Amniotic epithelial cell (primary cell): Measurements from ENCODE around the gene GNAI2.

Source experiments
- DNase-seq: peaks from one replicate; pipeline ENCODE4 v3.0.0-alpha.2; 2010; ENCODE audit warnings: low read depth

Gene GNAI2

DNA sequence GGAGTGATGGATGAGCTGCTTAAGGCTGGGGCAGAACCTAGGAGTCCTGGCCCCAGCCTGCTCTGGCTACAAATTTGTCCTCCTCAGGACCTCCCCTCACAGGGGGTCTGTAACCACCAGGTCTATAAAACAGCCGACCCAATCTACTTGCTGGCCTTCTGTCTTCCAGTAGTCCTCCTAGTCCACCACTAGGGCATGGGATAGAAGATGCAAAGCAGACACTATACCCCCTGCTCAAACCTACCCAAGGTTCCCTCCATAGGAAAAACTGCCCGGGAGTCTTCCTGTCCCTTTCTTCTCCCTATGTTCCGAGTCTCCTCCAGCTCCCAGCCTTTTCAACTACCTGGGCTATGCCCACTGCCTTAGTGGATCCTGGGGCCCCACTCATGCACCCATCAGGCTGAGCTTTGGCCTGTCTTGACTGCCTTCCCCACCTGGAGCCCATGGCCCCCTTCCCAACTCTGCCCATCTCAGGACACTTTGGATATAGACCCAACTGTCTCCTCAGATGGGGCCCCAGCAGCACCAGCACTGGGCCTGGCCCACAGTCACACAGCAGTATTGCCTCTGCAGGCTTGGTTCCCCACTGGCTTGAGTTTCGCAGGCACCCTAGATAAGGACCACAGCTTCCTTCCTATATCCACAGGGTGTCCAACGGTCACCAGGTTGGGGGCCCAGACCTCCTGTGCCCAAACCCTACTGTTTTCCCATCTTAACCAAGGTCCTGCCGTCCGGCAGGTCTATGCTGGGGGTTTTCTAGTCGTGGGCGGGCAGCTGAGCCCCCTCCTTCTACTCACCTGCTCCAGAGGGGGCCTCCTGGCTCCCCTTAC lies 62.1 kb downstream of the GNAI2 start:
- DNase-seq = no peak

GRCh38 chr3:50298836-50299637 lies 63.0 kb downstream of the GNAI2 start, which contains the start of the genes HYAL3 and NAA80:
Gene HYAL3, minus strand, starts transcription at chr3:50299405. Its CDS starts 3,803 bp downstream, at chr3:50295602.
Gene NAA80, minus strand, starts transcription at chr3:50299405. Its CDS starts 1,942 bp downstream, at chr3:50297463.
- DNase-seq = peak; percentile 99

DNA sequence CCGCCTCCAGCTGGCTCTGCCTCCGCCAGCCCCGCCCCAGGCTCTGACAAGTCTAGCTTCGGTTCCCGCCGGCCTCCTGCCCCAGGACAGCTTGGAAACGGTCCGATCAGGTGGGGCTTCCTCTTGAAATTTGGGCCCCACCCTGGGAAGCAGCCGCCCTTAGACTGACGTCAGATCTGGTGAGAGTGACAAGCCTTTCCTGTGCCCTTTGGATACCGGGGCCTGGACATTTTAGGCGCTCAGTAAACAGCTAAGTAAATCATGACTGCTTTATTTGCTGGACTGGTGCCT lies 63.6 kb downstream of the GNAI2 start:
- DNase-seq = no peak

GRCh38 chr3:50299929-50300680 lies 64.1 kb downstream of the GNAI2 start:
- DNase-seq = peak; percentile 64

DNA sequence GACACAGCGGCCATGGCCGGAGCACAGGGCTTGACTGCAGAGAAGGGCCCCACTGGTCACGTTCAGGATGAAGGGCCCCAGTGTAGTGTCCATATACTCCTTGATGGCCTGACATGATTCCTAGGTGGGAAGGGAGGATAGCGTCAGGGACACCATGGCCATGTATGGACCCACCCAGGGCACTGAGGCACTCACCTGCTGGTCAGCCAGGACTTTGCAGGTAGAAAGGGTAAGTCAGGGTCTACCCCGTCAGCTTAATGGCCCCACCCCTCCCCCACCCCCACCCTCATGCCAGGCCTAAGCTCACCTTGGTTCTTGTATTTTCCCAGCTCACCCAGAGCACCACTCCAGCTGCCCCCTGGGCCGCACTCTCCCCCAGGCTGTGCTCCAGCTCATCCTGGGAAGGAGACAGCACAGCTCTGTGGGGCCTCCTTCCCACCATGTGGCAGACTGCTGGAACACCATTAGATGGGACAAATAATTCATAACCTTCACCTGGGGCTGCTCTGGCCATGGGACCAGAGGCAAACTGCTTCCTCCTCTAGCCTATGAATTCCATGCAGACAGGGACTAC lies 64.8 kb downstream of the GNAI2 start:
- DNase-seq = no peak

DNA sequence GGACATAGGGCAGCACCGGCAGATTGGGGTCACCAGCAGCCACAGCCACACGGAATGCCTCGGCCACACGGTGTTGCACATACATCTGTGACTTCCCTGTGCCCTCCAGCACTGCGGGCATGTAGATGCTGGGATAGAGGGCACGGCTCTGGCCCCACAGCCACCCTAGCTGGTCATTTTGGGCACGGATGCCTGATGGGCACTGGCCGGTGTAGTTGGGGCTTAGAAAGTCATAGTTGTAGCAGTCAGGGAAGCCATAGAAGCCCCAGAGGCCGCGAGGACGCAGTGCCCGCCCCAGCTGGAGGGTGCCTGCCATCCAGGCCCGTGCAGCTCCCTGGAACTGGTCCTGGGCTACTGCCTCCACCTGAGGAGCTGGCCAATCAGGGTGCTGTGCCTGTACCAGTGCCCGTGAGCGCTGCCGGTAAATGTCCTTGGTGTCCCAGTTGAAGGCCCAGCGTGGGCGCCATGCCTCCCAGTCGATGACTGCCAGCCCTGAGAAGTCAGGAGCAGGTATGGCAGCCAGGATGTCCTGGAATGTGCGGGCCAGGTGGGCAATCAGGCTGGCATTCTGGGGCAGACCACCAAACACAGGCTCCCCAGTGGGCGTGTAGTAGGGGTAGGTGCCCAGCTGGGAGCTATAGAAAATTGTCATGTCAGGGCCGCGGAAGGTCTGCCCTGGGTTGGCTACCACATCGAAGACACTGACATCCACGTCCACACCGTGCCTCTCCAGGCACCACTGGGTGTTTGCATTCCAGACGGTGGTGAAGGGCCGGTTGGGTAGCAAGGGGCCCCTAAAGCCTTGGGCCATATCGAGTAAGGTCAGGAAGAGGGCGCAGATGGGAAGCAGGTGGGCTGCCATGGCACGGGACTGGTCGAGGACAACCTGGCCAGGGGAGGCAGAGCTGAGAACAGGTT lies 66.3 kb downstream of the GNAI2 start:
- no peak for DNase-seq

DNA sequence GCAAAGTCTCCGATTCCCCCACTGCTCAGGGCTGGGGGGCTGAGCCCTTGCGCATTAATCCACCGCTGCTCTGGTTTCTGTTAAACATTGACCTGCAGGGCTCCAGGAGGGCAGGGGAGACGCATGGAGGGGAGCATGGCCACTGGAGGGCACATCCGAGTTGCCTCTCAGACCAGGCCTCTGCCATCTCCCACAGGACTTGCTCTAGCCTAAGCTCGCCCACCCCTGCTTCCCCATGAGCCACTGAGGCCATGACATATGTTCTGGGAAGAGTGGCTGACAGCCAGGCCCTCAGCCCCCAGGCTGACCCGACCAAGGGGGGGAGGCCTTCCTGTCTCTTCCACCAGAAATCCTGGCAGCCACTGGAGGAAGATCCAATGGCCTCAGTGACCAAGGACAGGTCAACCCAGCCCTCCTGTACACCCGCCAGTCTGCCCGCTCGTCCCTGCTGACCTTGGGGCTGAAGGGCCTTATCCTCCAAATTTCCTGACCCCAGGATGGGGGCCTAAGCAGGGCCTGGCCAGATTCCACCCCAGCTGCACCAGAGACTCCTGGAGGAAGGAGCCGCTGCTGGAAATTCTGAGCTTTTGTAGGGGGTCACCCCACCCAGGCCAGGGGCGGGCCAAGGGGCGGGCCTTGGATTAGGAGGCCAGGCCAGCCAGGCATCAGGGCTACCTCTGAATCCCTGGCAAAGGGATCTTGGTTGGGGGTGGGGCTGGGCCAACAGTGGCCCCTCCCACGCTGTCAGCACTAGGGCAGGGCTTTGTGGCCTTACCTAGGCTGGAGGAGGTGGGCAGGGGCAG lies 67.2 kb downstream of the GNAI2 start, which contains the start of gene HYAL1:
HYAL1 (minus strand) TSS at position 562 of the 803 bp plus-strand sequence. CDS start 618 bp downstream, outside the sequence.
- peak; percentile 23 for DNase-seq

DNA sequence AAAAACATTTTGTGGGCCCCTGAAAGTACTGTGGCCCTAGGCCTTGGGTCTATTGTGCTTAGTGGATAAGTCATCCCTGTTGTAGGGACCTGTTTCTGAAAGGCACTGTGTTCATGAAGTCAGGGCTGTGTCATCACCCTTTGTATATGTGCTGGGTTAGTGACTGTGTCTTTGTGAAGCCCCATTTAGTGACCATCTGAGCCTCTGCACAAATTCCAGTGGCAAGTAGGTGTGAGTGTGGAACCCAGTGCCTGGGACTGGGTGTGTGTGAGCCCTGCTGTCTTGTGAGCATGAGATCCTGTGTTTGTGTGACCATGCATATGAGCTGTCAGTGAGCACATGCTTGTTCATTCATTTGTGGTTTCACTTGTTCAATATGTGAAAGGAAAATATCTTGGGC lies 68.6 kb downstream of the GNAI2 start:
- DNase-seq = no peak
